ENCODE results near the gene PCP4L1.

PCP4L1 gene

DNA sequence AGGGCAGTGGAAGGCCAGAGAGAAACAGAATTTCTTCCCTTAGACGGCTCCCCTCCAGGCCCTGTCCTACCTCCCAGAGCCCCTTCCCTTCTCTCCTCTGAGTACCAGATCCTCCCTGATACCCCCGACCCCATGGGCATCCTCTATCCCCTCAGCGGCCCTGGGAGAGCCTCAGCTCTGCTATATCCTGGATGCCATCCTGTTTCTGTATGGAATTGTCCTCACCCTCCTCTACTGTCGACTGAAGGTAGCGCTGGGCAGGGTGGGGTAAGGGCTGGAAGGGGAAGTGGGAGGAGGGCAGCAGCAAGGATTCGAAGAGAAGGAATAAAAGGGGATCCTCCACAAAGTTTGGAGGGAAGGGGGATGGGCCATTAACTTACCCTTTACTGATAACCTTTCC, 40.7 kb upstream of the PCP4L1 start:
- Histone ChIP-seq H3K27ac (ENCODE audit: extremely low read depth, low read depth, low read length) (no peak overlapping the region), H3K4me3 (ENCODE audit: low read depth, low read length) (no peak overlapping the region), H3K9me3 (ENCODE audit: control insufficient read depth, insufficient read depth, low read depth, low read length) (no peaks in the 10 kb centered on the region), H3K4me1 (ENCODE audit: control insufficient read depth, insufficient read depth, low read length) (no peaks in the 10 kb centered on the region), H3K36me3 (ENCODE audit: control insufficient read depth in 2 of 2, insufficient read depth in 1 of 2, low read length in 2 of 2) (peaks cover 11 to 23% of the 10 kb centered on the region in 2 experiments)
- ChIA-PET CTCF (interaction anchor here (0.7 to 3.4 kb wide), 6 partner anchors 8 to 164 kb away, joined by 4 to 22 read pairs (median 6); partner anchors contain the start of gene TOMM40L), POLR2A (interaction anchor here (1.3 kb wide), 1 partner anchor 15 kb away, joined by 3 read pairs; the partner anchor contains the start of gene NDUFS2)
- TF ChIP-seq ZNF560 (tag by site-specific recombination; IDR thresholded peaks at IDR 0.05; ENCODE audit: borderline replicate concordance) (no peak), ZNF223 (tag by site-specific recombination; IDR thresholded peaks at IDR 0.05) (0 out of 2 replicates have a peak, but pooled peaks have one; percentile 48)

DNA sequence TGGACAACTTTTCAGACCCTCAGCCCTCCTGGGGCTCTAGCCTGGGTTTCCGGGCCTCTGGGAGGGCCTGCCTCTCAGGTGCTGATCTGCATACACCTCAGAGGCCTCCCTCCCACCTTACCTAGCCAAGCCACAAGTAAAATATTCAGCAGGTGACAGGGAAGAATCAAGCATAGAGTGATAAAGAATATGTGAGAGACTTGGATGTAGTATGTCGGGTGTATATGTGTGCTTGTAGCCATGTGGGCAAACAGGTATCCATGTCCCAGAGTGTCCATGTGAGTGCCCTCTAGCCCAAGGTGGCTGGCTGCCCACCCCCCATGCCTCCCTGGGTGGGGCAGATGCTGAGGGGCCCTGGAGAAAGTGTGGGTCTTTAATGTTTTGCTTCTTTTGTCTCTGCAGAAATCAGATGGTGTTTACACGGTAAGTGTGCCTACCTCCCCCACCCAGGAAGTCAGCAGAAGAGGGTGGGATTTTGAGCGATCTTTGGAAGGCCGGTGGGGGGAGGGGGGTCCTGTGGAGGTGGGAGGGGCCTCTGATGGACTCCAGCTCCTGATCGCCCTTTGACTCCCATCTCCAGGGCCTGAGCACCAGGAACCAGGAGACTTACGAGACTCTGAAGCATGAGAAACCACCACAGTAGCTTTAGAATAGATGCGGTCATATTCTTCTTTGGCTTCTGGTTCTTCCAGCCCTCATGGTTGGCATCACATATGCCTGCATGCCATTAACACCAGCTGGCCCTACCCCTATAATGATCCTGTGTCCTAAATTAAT, 40.1 kb upstream of the PCP4L1 start:
- CTCF ChIA-PET, result interaction anchor here (0.7 to 2.5 kb wide), 11 partner anchors 8 to 164 kb away, joined by 3 to 9 read pairs (median 5); partner anchors contain the start of gene NDUFS2
- POLR2A ChIA-PET, result interaction anchor here (1.3 kb wide), 1 partner anchor 16 kb away, joined by 3 read pairs; the partner anchor contains the start of gene NDUFS2
- TF ChIP-seq, protein P1, sequence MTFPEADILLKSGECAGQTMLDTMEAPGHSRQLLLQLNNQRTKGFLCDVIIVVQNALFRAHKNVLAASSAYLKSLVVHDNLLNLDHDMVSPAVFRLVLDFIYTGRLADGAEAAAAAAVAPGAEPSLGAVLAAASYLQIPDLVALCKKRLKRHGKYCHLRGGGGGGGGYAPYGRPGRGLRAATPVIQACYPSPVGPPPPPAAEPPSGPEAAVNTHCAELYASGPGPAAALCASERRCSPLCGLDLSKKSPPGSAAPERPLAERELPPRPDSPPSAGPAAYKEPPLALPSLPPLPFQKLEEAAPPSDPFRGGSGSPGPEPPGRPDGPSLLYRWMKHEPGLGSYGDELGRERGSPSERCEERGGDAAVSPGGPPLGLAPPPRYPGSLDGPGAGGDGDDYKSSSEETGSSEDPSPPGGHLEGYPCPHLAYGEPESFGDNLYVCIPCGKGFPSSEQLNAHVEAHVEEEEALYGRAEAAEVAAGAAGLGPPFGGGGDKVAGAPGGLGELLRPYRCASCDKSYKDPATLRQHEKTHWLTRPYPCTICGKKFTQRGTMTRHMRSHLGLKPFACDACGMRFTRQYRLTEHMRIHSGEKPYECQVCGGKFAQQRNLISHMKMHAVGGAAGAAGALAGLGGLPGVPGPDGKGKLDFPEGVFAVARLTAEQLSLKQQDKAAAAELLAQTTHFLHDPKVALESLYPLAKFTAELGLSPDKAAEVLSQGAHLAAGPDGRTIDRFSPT (tag by site-specific recombination; IDR thresholded peaks at IDR 0.05), result no peak
- TF ChIP-seq SALL2 (tag by site-specific recombination; IDR thresholded peaks at IDR 0.05; ENCODE audit: borderline replicate concordance) (no peak), ZNF558 (tag by site-specific recombination; IDR thresholded peaks at IDR 0.05) (no peak), PRDM1 (tag by site-specific recombination; IDR thresholded peaks at IDR 0.05) (no peak), ZBTB1 (tag by site-specific recombination; IDR thresholded peaks at IDR 0.05) (no peak), ZNF658 (tag by site-specific recombination; IDR thresholded peaks at IDR 0.05) (no peak), ZNF473 (tag by site-specific recombination; IDR thresholded peaks at IDR 0.05) (no peak), ZNF777 (tag by site-specific recombination; IDR thresholded peaks at IDR 0.05; ENCODE audit: borderline replicate concordance) (no peak), ZNF837 (tag by site-specific recombination; IDR thresholded peaks at IDR 0.05) (no peak)
- TF ChIP-seq, protein P2, sequence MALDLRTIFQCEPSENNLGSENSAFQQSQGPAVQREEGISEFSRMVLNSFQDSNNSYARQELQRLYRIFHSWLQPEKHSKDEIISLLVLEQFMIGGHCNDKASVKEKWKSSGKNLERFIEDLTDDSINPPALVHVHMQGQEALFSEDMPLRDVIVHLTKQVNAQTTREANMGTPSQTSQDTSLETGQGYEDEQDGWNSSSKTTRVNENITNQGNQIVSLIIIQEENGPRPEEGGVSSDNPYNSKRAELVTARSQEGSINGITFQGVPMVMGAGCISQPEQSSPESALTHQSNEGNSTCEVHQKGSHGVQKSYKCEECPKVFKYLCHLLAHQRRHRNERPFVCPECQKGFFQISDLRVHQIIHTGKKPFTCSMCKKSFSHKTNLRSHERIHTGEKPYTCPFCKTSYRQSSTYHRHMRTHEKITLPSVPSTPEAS (tag by site-specific recombination; IDR thresholded peaks at IDR 0.05), result no peak
- TF ChIP-seq, protein P3, sequence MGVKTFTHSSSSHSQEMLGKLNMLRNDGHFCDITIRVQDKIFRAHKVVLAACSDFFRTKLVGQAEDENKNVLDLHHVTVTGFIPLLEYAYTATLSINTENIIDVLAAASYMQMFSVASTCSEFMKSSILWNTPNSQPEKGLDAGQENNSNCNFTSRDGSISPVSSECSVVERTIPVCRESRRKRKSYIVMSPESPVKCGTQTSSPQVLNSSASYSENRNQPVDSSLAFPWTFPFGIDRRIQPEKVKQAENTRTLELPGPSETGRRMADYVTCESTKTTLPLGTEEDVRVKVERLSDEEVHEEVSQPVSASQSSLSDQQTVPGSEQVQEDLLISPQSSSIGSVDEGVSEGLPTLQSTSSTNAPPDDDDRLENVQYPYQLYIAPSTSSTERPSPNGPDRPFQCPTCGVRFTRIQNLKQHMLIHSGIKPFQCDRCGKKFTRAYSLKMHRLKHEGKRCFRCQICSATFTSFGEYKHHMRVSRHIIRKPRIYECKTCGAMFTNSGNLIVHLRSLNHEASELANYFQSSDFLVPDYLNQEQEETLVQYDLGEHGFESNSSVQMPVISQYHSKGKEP (tag by site-specific recombination; IDR thresholded peaks at IDR 0.05), result no peak
- TF ChIP-seq, protein P4, sequence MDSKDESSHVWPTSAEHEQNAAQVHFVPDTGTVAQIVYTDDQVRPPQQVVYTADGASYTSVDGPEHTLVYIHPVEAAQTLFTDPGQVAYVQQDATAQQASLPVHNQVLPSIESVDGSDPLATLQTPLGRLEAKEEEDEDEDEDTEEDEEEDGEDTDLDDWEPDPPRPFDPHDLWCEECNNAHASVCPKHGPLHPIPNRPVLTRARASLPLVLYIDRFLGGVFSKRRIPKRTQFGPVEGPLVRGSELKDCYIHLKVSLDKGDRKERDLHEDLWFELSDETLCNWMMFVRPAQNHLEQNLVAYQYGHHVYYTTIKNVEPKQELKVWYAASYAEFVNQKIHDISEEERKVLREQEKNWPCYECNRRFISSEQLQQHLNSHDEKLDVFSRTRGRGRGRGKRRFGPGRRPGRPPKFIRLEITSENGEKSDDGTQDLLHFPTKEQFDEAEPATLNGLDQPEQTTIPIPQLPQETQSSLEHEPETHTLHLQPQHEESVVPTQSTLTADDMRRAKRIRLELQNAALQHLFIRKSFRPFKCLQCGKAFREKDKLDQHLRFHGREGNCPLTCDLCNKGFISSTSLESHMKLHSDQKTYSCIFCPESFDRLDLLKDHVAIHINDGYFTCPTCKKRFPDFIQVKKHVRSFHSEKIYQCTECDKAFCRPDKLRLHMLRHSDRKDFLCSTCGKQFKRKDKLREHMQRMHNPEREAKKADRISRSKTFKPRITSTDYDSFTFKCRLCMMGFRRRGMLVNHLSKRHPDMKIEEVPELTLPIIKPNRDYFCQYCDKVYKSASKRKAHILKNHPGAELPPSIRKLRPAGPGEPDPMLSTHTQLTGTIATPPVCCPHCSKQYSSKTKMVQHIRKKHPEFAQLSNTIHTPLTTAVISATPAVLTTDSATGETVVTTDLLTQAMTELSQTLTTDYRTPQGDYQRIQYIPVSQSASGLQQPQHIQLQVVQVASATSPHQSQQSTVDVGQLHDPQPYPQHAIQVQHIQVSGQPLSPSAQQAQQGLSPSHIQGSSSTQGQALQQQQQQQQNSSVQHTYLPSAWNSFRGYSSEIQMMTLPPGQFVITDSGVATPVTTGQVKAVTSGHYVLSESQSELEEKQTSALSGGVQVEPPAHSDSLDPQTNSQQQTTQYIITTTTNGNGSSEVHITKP (tag by site-specific recombination; IDR thresholded peaks at IDR 0.05), result no peak

More for the DNA sequence above, 40.1 kb upstream of the PCP4L1 start:
- no peaks in the 10 kb centered on the region for H3K9me3 ChIP-seq (ENCODE audit: control insufficient read depth, insufficient read depth, low read depth, low read length)
- H3K4me3 ChIP-seq (ENCODE audit: low read depth, low read length), result no peak overlapping the region
- H3K4me1 ChIP-seq (ENCODE audit: control insufficient read depth, insufficient read depth, low read length), result no peaks in the 10 kb centered on the region
- H3K27ac ChIP-seq (ENCODE audit: extremely low read depth, low read depth, low read length), result no peak overlapping the region
- H3K36me3 ChIP-seq (ENCODE audit: control insufficient read depth in 2 of 2, insufficient read depth in 1 of 2, low read length in 2 of 2), result peaks cover 4 to 16% of the 10 kb centered on the region in 2 experiments

Data from HEK293 (cell line).